Stimulated activated CD8-positive, alpha-beta memory T cell treated with anti-CD3 and anti-CD28 coated beads, Interleukin-4, amount 100 ng/mL, for 4 hours (primary cell): Measurements from ENCODE around the gene CRYBB3.
"Not testable (repeated sequence)": the region's sequence is repeated elsewhere in the genome, so short reads cannot be mapped to it uniquely, and the experiment has no call there.

Experiments
- DNase-seq, 2 donors: peaks; one replicate each; pipeline ENCODE4 v3.0.0-alpha.2; 2020; ENCODE audit warnings: low read depth in 2 of 2, low spot score in 1 of 2

CRYBB3 gene

GRCh38 chr22:25204547-25204946 lies 4.9 kb downstream of the CRYBB3 start:
- DNase-seq, result not testable (repeated sequence)

GRCh38 chr22:25205847-25206246 lies 6.2 kb downstream of the CRYBB3 start:
- no peak for DNase-seq

GRCh38 chr22:25206998-25207397 lies 7.3 kb downstream of the CRYBB3 start:
- no peak for DNase-seq

GRCh38 chr22:25207553-25208157 lies 8.0 kb downstream of the CRYBB3 start:
- no peak for DNase-seq

- DNase-seq, result no peak
These were observed 8.7 kb downstream of the CRYBB3 start for GRCh38 chr22:25208328-25208727.

- no peak for DNase-seq
These were observed 9.3 kb downstream of the CRYBB3 start for GRCh38 chr22:25208743-25209505.

GRCh38 chr22:25210793-25211192 lies 11.1 kb downstream of the CRYBB3 start:
- DNase-seq, result no peak

GRCh38 chr22:25212337-25212736 lies 12.7 kb downstream of the CRYBB3 start:
- no peak for DNase-seq

GRCh38 chr22:25213221-25213620 lies 13.6 kb downstream of the CRYBB3 start:
- DNase-seq, result no peak

GRCh38 chr22:25216230-25216629 lies 16.6 kb downstream of the CRYBB3 start:
- DNase-seq, result no peak

- no peak for DNase-seq
These were observed 19.6 kb downstream of the CRYBB3 start, which contains the start of gene CRYBB2 for GRCh38 chr22:25219211-25219689. CRYBB2 (plus strand) TSS chr22:25219639; CDS start chr22:25221430, 1,791 bp downstream.

GRCh38 chr22:25219948-25220442 lies 20.3 kb downstream of the CRYBB3 start:
- no peak for DNase-seq

GRCh38 chr22:25221790-25222189 lies 22.1 kb downstream of the CRYBB3 start:
- no peak for DNase-seq

GRCh38 chr22:25223269-25223850 lies 23.7 kb downstream of the CRYBB3 start:
- DNase-seq, result no peak

GRCh38 chr22:25228822-25229221 lies 29.2 kb downstream of the CRYBB3 start:
- no peak for DNase-seq

- not testable (repeated sequence) for DNase-seq
These were observed 31.1 kb downstream of the CRYBB3 start for GRCh38 chr22:25230760-25231159.

GRCh38 chr22:25232301-25232700 lies 32.6 kb downstream of the CRYBB3 start:
- DNase-seq, result no peak

- DNase-seq, result not testable (repeated sequence)
These were observed 34.0 kb downstream of the CRYBB3 start for GRCh38 chr22:25233706-25234105.

GRCh38 chr22:25235547-25236290 lies 36.1 kb downstream of the CRYBB3 start:
- no peak for DNase-seq

- no peak for DNase-seq
These were observed 36.8 kb downstream of the CRYBB3 start for GRCh38 chr22:25236417-25236816.

GRCh38 chr22:25237503-25237902 lies 37.8 kb downstream of the CRYBB3 start:
- DNase-seq, result no peak
